Adrenal gland (tissue), 12 donors: ENCODE measurements around the gene PEPD. TPM values are rescaled to one million over a fixed set of nuclear protein-coding genes. Genes with fewer than 3 reads are reported as not detected.
A peak's percentile ranks its signal among the peaks of the same experiment; 100 is the strongest.

Experiments used
- DNase-seq, 7 donors: peaks; one replicate each; pipeline ENCODE4 v3.0.0-alpha.2; 2019 to 2020
- H3K27ac ChIP-seq, 5 donors: fragments of 200-600 bp; sonication (generic) in 4 of 5; 1 replicate in 3 of 5; 2 replicates in 2 of 5; pipeline versions ENCODE4 v1.5.1 to v1.8.0; 2016 to 2020; ENCODE audit warnings: mild to moderate bottlenecking in 1 of 5
- H3K27me3 ChIP-seq: fragments of 200-600 bp; 2 replicates; pipeline ENCODE4 v1.8.0; 2021
- H3K36me3 ChIP-seq, 2 donors: fragments of 200-600 bp; replicated peaks in 1 of 2; 1 replicate in 1 of 2; 2 replicates in 1 of 2; pipeline versions ENCODE4 v1.5.1 to v1.8.0; 2018 to 2022
- H3K4me1 ChIP-seq, 2 donors: fragments of 200-600 bp; replicated peaks in 1 of 2; 1 replicate in 1 of 2; 2 replicates in 1 of 2; pipeline versions ENCODE4 v1.5.1 to v1.8.0; 2018 to 2021
- H3K4me3 ChIP-seq, 4 donors: fragments of 200-600 bp; sonication (generic) in 3 of 4; one replicate each; pipeline ENCODE4 v1.5.1; 2016 to 2018
- H3K9me3 ChIP-seq, 3 donors: fragments of 200-600 bp; sonication (generic) in 1 of 3; replicated peaks in 1 of 3; 1 replicate in 2 of 3; 2 replicates in 1 of 3; pipeline versions ENCODE4 v1.5.1 to v1.8.0; 2016 to 2021
- POLR2A ChIP-seq, 2 donors: fragments of 450-650 bp; IDR thresholded peaks; one replicate each; pipeline ENCODE4 v1.6.1; 2017; ENCODE audit warnings: antibody characterized with exemption in 2 of 2, mild to moderate bottlenecking in 2 of 2, moderate library complexity in 1 of 2
- WGBS, 4 donors: extraction: QIAGEN DNeasy Blood & Tissue Kit in 2 of 4; methylation state at CpG; one replicate each; pipeline versions ENCODE4 v1.1.5 to v1.1.7; 2013 to 2017; 5-methylcytosine and 5-hydroxymethylcytosine counted together
- intact Hi-C, 2 donors: fragments of 100-400 bp; cut with DNase I; formaldehyde crosslinking; loops; one replicate each; pipeline versions ENCODE4 v1.14.1 to v1.15.0; 2022 to 2023
- polyA plus RNA-seq, 3 donors: library from polyadenylated mRNA; stranded (reverse); fragments of 200-250 nt in 2 of 3; fragments of 350-450 nt in 1 of 3; fragmentation: Illumina TruSeq in 1 of 3; extraction: RNeasy Lipid Tissue Mini Kit (QIAGEN cat#74804) in 1 of 3; gene quantifications; one replicate each; pipeline ENCODE4 v1.2.3, GENCODE V29; 2013 to 2014
- total RNA-seq, 9 donors: library from RNA; depleted of rRNA in 4 of 9; stranded (reverse); fragments of >200 nt in 4 of 9; fragments of 120-200 nt in 1 of 9; fragmentation: NEBNext Ultra II Directional in 1 of 9; extraction: Animal tissue kit (Norgen Biotek cat#: 25700) in 1 of 9; gene quantifications; one replicate each; pipeline versions ENCODE4 v1.1.0 to v1.2.4, GENCODE V29; 2013 to 2023
- TF ChIP-seq, protein P1 (sequence below), 6 experiments: fragments of 450-650 bp in 4 of 6; fragments of 200-600 bp in 2 of 6; sonication (generic) in 1 of 6; IDR thresholded peaks; 1 replicate in 5 of 6; 2 replicates in 1 of 6; pipeline versions ENCODE4 v1.5.1 to v1.8.0; 2016 to 2021; ENCODE audit warnings: antibody characterized with exemption in 6 of 6, mild to moderate bottlenecking in 2 of 6, moderate library complexity in 1 of 6
- donor health status: healthy with polysubstance abuse.
- donor health status: Bipolar disorder and iron deficiency.
- donor health status: DM: yes; HTN: yes; CAD: no.
- donor health status: DM: no; HTN: no; CAD: no.
- donor health status: DM: no; HTN: no; CAD: no.
- donor health status: DM: yes; HTN: yes; CAD: no.

PEPD gene
- total and polyA plus RNA-seq, 12 donors = 24.4 to 311 (median 116) TPM

DNA sequence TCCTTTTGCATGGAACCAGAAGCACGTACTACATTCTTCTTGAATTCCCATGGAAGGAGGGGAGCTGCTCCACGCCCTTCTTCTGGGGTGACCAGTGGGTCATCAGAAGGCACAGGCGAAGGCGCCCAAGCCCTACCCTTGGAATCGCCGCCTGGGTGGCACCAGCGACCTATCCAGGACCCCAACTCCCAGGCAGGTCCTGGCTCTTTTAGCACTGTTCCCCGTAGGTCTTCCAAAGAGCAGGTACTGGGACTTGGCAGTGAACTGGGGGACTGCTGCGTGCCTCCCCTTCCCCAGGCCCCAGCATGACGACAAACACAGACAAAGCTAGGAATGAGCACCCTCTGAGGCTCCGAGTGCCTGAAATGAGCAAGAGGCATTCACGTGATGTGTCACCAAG is 103.1 kb downstream of the PEPD start:
- Histone ChIP-seq H3K4me1 (no peaks in the 10 kb centered on the region), H3K9me3 (no peaks in the 10 kb centered on the region), H3K27me3 (no peaks in the 10 kb centered on the region), H3K4me3 (no peak overlapping the region), H3K27ac (no peak overlapping the region), H3K36me3 (no peaks in the 10 kb centered on the region)
- no peak for TF ChIP-seq POLR2A (IDR thresholded peaks at IDR 0.05)
- TF ChIP-seq, protein P1, sequence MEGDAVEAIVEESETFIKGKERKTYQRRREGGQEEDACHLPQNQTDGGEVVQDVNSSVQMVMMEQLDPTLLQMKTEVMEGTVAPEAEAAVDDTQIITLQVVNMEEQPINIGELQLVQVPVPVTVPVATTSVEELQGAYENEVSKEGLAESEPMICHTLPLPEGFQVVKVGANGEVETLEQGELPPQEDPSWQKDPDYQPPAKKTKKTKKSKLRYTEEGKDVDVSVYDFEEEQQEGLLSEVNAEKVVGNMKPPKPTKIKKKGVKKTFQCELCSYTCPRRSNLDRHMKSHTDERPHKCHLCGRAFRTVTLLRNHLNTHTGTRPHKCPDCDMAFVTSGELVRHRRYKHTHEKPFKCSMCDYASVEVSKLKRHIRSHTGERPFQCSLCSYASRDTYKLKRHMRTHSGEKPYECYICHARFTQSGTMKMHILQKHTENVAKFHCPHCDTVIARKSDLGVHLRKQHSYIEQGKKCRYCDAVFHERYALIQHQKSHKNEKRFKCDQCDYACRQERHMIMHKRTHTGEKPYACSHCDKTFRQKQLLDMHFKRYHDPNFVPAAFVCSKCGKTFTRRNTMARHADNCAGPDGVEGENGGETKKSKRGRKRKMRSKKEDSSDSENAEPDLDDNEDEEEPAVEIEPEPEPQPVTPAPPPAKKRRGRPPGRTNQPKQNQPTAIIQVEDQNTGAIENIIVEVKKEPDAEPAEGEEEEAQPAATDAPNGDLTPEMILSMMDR (IDR thresholded peaks at IDR 0.05) = no peak
- no peak for DNase-seq
- intact Hi-C loops = no loop called here
- 85 to 91% (median 88%) methylated on average over 3 to 12 of the region's 12 CpGs for WGBS, 4 donors

- no peak for TF ChIP-seq POLR2A (IDR thresholded peaks at IDR 0.05)
- TF ChIP-seq, protein P1 (IDR thresholded peaks at IDR 0.05) = no peak
- WGBS, 4 donors = 92 to 97% (median 95%) methylated on average over 14 of the region's 14 CpGs
- intact Hi-C loops = no loop called here
- Histone ChIP-seq H3K9me3 (no peaks in the 10 kb centered on the region), H3K4me3 (no peak overlapping the region), H3K27me3 (no peaks in the 10 kb centered on the region), H3K36me3 (no peaks in the 10 kb centered on the region), H3K27ac (no peak overlapping the region), H3K4me1 (no peaks in the 10 kb centered on the region)
- DNase-seq = no peak
Measured at GRCh38 chr19:33417751-33418150, 103.8 kb downstream of the PEPD start.

- intact Hi-C loops = no loop called here
- no peak for TF ChIP-seq POLR2A (IDR thresholded peaks at IDR 0.05)
- TF ChIP-seq, protein P1 (IDR thresholded peaks at IDR 0.05) = peak; percentile 14 to 63 (median 42)
Measured at GRCh38 chr19:33416307-33417215, 105.0 kb downstream of the PEPD start.

GRCh38 chr19:33414667-33415605 is 106.7 kb downstream of the PEPD start:
- TF ChIP-seq POLR2A (IDR thresholded peaks at IDR 0.05) = no peak
- TF ChIP-seq, protein P1 (IDR thresholded peaks at IDR 0.05) = no peak
- no peak overlapping the region for H3K4me3 ChIP-seq
- no peaks in the 10 kb centered on the region for H3K9me3 ChIP-seq
- no peak for DNase-seq
- 87 to 92% (median 90%) methylated on average over 19 to 32 of the region's 32 CpGs for WGBS, 4 donors
- H3K36me3 ChIP-seq = no peaks in the 10 kb centered on the region
- H3K27me3 ChIP-seq = no peaks in the 10 kb centered on the region
- H3K27ac ChIP-seq = no peak overlapping the region
- H3K4me1 ChIP-seq = no peaks in the 10 kb centered on the region
- intact Hi-C loops = no loop called here

More at GRCh38 chr19:33416307-33417215, 105.0 kb downstream of the PEPD start:
- Histone ChIP-seq H3K4me1 (no peaks in the 10 kb centered on the region), H3K4me3 (no peak overlapping the region), H3K36me3 (no peaks in the 10 kb centered on the region), H3K27ac (no peak overlapping the region), H3K9me3 (no peaks in the 10 kb centered on the region), H3K27me3 (no peaks in the 10 kb centered on the region)
- 47 to 49% (median 49%) methylated on average over 18 to 27 of the region's 27 CpGs for WGBS, 4 donors
- DNase-seq = peak in 6 of 7 donors; percentile 44 to 83 (median 60)
